ENCODE results near the gene SLC15A2. TPM values are rescaled to one million over a fixed set of nuclear protein-coding genes. Genes with fewer than 3 reads are reported as not detected.

SLC15A2 gene
- total RNA-seq, 1 donor from 2014 or later = 0.49 TPM

- Histone ChIP-seq H3K4me3 (no peak overlapping the region), H3K27me3 (no peaks in the 10 kb centered on the region), H3K9me3 (no peaks in the 10 kb centered on the region), H3K4me1 (no peaks in the 10 kb centered on the region), H3K36me3 (no peaks in the 10 kb centered on the region), H3K27ac (no peak overlapping the region)
- no peak for TF ChIP-seq POLR2A (IDR thresholded peaks at IDR 0.05)
- no peak for TF ChIP-seq CTCF (IDR thresholded peaks at IDR 0.05)
- no peak for TF ChIP-seq POLR2AphosphoS5 (IDR thresholded peaks at IDR 0.05; ENCODE audit: insufficient read depth in 1 of 2, low read depth in 1 of 2)
- intact Hi-C loops (cut with DNase I) = no loop called here
- DNase-seq (ENCODE audit: extremely low spot score in 2 of 2) = no peak
Observed at GRCh38 chr3:121985846-121986245, 91.6 kb downstream of the SLC15A2 start.

- Histone ChIP-seq H3K27me3 (no peaks in the 10 kb centered on the region), H3K4me1 (no peaks in the 10 kb centered on the region), H3K9me3 (no peaks in the 10 kb centered on the region), H3K4me3 (no peak overlapping the region), H3K27ac (no peak overlapping the region), H3K36me3 (no peaks in the 10 kb centered on the region)
- no peak for TF ChIP-seq POLR2A (IDR thresholded peaks at IDR 0.05)
- no peak for TF ChIP-seq CTCF (IDR thresholded peaks at IDR 0.05)
- no peak for TF ChIP-seq POLR2AphosphoS5 (IDR thresholded peaks at IDR 0.05; ENCODE audit: insufficient read depth in 1 of 2, low read depth in 1 of 2)
- intact Hi-C loops (cut with DNase I) = no loop called here
- no peak for DNase-seq (ENCODE audit: extremely low spot score in 2 of 2)
Observed at GRCh38 chr3:121988146-121988545, 93.9 kb downstream of the SLC15A2 start.

- no peak overlapping the region for H3K4me3 ChIP-seq
- TF ChIP-seq CTCF (IDR thresholded peaks at IDR 0.05) = no peak
- TF ChIP-seq POLR2AphosphoS5 (IDR thresholded peaks at IDR 0.05; ENCODE audit: insufficient read depth in 1 of 2, low read depth in 1 of 2) = no peak
- no peak for TF ChIP-seq POLR2A (IDR thresholded peaks at IDR 0.05)
- no peak for DNase-seq (ENCODE audit: extremely low spot score in 2 of 2)
Observed at GRCh38 chr3:121989943-121990342, 95.7 kb downstream of the SLC15A2 start.

GRCh38 chr3:121992601-121993560 is 98.7 kb downstream of the SLC15A2 start:
- TF ChIP-seq CTCF (IDR thresholded peaks at IDR 0.05) (no peak), POLR2A (IDR thresholded peaks at IDR 0.05) (no peak), POLR2AphosphoS5 (IDR thresholded peaks at IDR 0.05; ENCODE audit: insufficient read depth in 1 of 2, low read depth in 1 of 2) (no peak)
- no peaks in the 10 kb centered on the region for H3K9me3 ChIP-seq
- H3K36me3 ChIP-seq = no peaks in the 10 kb centered on the region
- peaks cover 22% of the 10 kb centered on the region for H3K4me1 ChIP-seq
- no peak overlapping the region for H3K4me3 ChIP-seq
- no peak overlapping the region for H3K27ac ChIP-seq
- intact Hi-C loops (cut with DNase I) = no loop called here
- H3K27me3 ChIP-seq = no peaks in the 10 kb centered on the region
- no peak for DNase-seq (ENCODE audit: extremely low spot score in 2 of 2)

More at GRCh38 chr3:121989943-121990342, 95.7 kb downstream of the SLC15A2 start:
- Histone ChIP-seq H3K36me3 (no peaks in the 10 kb centered on the region), H3K4me1 (peaks cover 5% of the 10 kb centered on the region), H3K27me3 (no peaks in the 10 kb centered on the region), H3K9me3 (no peaks in the 10 kb centered on the region), H3K27ac (no peak overlapping the region)
- intact Hi-C loops (cut with DNase I) = no loop called here

Other genes with a start within 250 kb of the SLC15A2 start
- 35.4 TPM for gene HCLS1, start 233.5 kb upstream of the SLC15A2 start, total RNA-seq
- gene GOLGB1, start 144.7 kb upstream of the SLC15A2 start, total RNA-seq = 45.4 TPM
- 12.3 TPM for gene IQCB1, start 59.3 kb upstream of the SLC15A2 start, total RNA-seq
- 2.2 TPM for gene EAF2, start 59.2 kb upstream of the SLC15A2 start, total RNA-seq
- gene ILDR1, start 127.8 kb downstream of the SLC15A2 start, total RNA-seq = 3.7 TPM
- gene CD86, start 161.0 kb downstream of the SLC15A2 start, total RNA-seq = 0.98 TPM

All from vagina (tissue), 2 donors.